Endodermal cell (in vitro differentiated cells): Measurements from ENCODE around the gene ARHGEF6. TPM values are rescaled to one million over a fixed set of nuclear protein-coding genes. Genes with fewer than 3 reads are reported as not detected.

Source experiments
- DNase-seq: peaks from one replicate; pipeline ENCODE4 v3.0.0-alpha.2; 2017
- H3K27ac ChIP-seq: 2 replicates; pipeline ENCODE4 v1.5.1; 2013; ENCODE audit warnings: mild to moderate bottlenecking, low read depth, low read length, moderate library complexity
- H3K27me3 ChIP-seq: 2 replicates; pipeline ENCODE4 v1.6.1; 2013; ENCODE audit warnings: mild to moderate bottlenecking, low read length, moderate library complexity; ENCODE audit not compliant: insufficient read depth, control insufficient read depth, poor library complexity, severe bottlenecking
- H3K36me3 ChIP-seq: 2 replicates; pipeline ENCODE4 v1.7.0; 2013; ENCODE audit warnings: mild to moderate bottlenecking, low read length, moderate library complexity; ENCODE audit not compliant: control insufficient read depth, insufficient read depth
- H3K4me1 ChIP-seq: one replicate; pipeline ENCODE4 v1.7.0; 2013; ENCODE audit warnings: low read length; ENCODE audit not compliant: control insufficient read depth, insufficient read depth
- H3K4me3 ChIP-seq: 2 replicates; pipeline ENCODE4 v1.5.1; 2013; ENCODE audit warnings: mild to moderate bottlenecking, low read length, moderate library complexity
- H3K9ac ChIP-seq: 2 replicates; pipeline ENCODE4 v1.6.1; 2013; ENCODE audit warnings: mild to moderate bottlenecking, low read length, moderate library complexity; ENCODE audit not compliant: poor library complexity, severe bottlenecking; ENCODE audit errors: extremely low read depth
- H3K9me3 ChIP-seq: 2 replicates; pipeline ENCODE4 v1.6.1; 2013; ENCODE audit warnings: mild to moderate bottlenecking, low read length, moderate library complexity; ENCODE audit not compliant: control insufficient read depth
- H3K27ac Mint-ChIP-seq: 2 replicates; pipeline ENCODE4 v1.8.0; 2020; ENCODE audit warnings: mixed read lengths
- H3K27me3 Mint-ChIP-seq: 2 replicates; pipeline ENCODE4 v1.8.0; 2021; ENCODE audit warnings: mild to moderate bottlenecking, mixed read lengths; ENCODE audit not compliant: insufficient read depth
- H3K36me3 Mint-ChIP-seq: 2 replicates; pipeline ENCODE4 v1.8.0; 2020; ENCODE audit warnings: low read depth, mixed read lengths
- H3K4me1 Mint-ChIP-seq: 2 replicates; pipeline ENCODE4 v1.8.0; 2020; ENCODE audit warnings: mixed read lengths
- H3K4me3 Mint-ChIP-seq: 2 replicates; pipeline ENCODE4 v1.8.0; 2020; ENCODE audit warnings: mild to moderate bottlenecking, moderate library complexity, mixed read lengths
- H3K9me3 Mint-ChIP-seq: 2 replicates; pipeline ENCODE4 v1.8.0; 2020; ENCODE audit warnings: mild to moderate bottlenecking, mixed read lengths
- CTCF ChIP-seq: fragments of 200-600 bp; sonication (generic); conservative IDR thresholded peaks from 2 replicates; pipeline ENCODE4 v1.5.0; 2021; ENCODE audit warnings: antibody characterized with exemption, mild to moderate bottlenecking
- WGBS, 2 experiments: methylation state at CpG; one replicate each; pipeline versions ENCODE4 v1.1.5 to v1.1.7; 2013; ENCODE audit warnings: missing lambda C conversion rate in 2 of 2, mixed read lengths in 1 of 2; ENCODE audit not compliant: insufficient coverage in 1 of 2, insufficient read length in 1 of 2; 5-methylcytosine and 5-hydroxymethylcytosine counted together
- total RNA-seq, 2 donors: library from RNA; stranded (reverse); fragmentation: NEBNext Ultra II Directional in 1 of 2; extraction: Animal tissue kit (Norgen Biotek cat#: 25700) in 1 of 2; gene quantifications; 2 replicates in 1 of 2; 3 replicates in 1 of 2; pipeline ENCODE4 v1.2.1, GENCODE V29; 2021

The ARHGEF6 gene
- total RNA-seq, 2 donors from 2014 or later: 1.8 to 2.7 TPM

DNA sequence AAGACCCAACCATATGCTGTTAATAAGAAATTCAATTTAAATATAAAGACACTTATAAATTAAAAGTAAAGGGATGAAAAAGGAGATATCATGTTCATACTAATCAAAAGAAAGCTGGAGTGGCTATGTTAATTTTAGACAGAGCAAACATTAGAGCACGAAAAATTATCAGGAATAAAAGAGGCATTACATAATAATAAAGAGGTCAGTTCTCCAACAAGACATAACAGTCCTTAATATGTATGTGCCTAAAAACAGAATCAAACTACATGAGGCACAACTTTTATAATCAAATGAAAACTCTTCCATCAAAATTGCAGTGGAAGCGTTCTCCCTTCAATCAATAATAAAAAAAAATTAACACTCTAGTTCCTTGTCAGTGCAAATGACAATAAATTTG, 62.6 kb downstream of the ARHGEF6 start:
- Mint-ChIP-seq H3K27ac (no peak overlapping the region), H3K4me1 (no peaks in the 10 kb centered on the region), H3K4me3 (no peak overlapping the region), H3K36me3 (no peaks in the 10 kb centered on the region), H3K9me3 (peaks cover 48% of the 10 kb centered on the region), H3K27me3 (no peaks in the 10 kb centered on the region)
- Histone ChIP-seq H3K9ac (no peak overlapping the region), H3K9me3 (no peaks in the 10 kb centered on the region), H3K36me3 (no peaks in the 10 kb centered on the region), H3K4me3 (no peak overlapping the region), H3K27me3 (no peaks in the 10 kb centered on the region), H3K27ac (no peak overlapping the region), H3K4me1 (no peaks in the 10 kb centered on the region)
- no peak for TF ChIP-seq CTCF
- no peak for DNase-seq
- 90% methylated on average over 2 of the region's 2 CpGs; no CpG with 5 or more reads in 1 of the 2 experiments for WGBS, 2 experiments

DNA sequence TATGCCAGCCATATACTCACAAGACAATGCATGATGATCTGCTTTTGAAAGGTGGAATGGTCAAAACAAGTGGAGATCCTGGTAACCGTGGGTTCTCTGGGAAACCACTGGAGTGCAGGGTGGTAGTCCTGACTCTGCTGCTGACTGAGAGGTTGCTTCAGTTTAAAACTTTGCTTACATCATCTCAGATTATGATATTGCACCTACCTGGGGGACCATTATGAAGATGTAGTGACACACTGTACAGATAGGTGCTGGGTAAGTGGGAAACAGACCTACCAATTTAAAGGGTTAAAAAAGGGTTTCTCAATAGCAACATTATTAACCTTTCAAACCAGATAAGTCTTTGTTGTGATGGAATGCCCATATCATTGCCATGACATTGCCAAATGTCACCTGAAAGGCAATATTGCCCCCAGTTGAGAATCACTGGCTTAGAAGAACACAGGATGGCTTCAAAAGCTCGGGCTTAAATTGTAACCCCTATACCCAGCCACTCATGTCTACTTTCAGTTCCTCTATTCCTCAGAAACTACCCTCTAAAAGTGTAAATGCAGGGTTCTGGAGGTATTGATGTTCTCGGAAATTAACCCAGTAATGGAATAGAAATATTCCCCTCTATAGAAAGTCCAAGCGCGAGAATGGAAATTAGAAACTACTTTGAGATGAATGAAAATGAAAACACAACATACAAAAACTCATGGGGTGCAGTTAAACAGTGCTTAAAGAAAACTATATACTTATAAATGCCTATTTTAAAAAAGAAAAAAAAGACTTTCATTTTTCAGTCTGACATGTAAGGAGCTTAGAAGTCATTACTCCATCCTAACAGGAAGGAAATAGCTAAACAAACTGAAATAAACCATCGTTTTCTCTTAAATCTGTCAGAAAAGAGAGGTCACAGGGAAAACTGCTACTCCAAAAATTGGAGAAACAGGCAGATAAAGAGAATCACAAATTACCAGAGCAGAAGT, 65.8 kb downstream of the ARHGEF6 start:
- no peaks in the 10 kb centered on the region for H3K27me3 Mint-ChIP-seq
- no peak overlapping the region for H3K27ac Mint-ChIP-seq
- no peak for DNase-seq
- TF ChIP-seq CTCF: no peak
- H3K4me1 Mint-ChIP-seq: peaks cover 5% of the 10 kb centered on the region
- no peak overlapping the region for H3K4me3 ChIP-seq
- no peaks in the 10 kb centered on the region for H3K27me3 ChIP-seq
- H3K4me1 ChIP-seq: no peaks in the 10 kb centered on the region
- H3K9me3 ChIP-seq: no peaks in the 10 kb centered on the region
- H3K36me3 Mint-ChIP-seq: no peaks in the 10 kb centered on the region
- H3K27ac ChIP-seq: no peak overlapping the region
- WGBS, 2 experiments: 87 to 100% methylated on average over 1 to 3 of the region's 6 CpGs
- no peak overlapping the region for H3K9ac ChIP-seq
- no peaks in the 10 kb centered on the region for H3K36me3 ChIP-seq
- H3K9me3 Mint-ChIP-seq: peaks cover 30% of the 10 kb centered on the region
- H3K4me3 Mint-ChIP-seq: no peak overlapping the region

- no peaks in the 10 kb centered on the region for H3K27me3 ChIP-seq
- H3K4me1 Mint-ChIP-seq: peaks cover 5% of the 10 kb centered on the region
- H3K27me3 Mint-ChIP-seq: no peaks in the 10 kb centered on the region
- H3K27ac ChIP-seq: no peak overlapping the region
- H3K9me3 ChIP-seq: no peaks in the 10 kb centered on the region
- no peak overlapping the region for H3K4me3 ChIP-seq
- no peak overlapping the region for H3K27ac Mint-ChIP-seq
- peaks cover 30% of the 10 kb centered on the region for H3K9me3 Mint-ChIP-seq
- no peak for TF ChIP-seq CTCF
- no peak for DNase-seq
- H3K9ac ChIP-seq: no peak overlapping the region
- H3K36me3 ChIP-seq: no peaks in the 10 kb centered on the region
- H3K4me3 Mint-ChIP-seq: no peak overlapping the region
- H3K36me3 Mint-ChIP-seq: no peaks in the 10 kb centered on the region
- H3K4me1 ChIP-seq: no peaks in the 10 kb centered on the region
Measured at GRCh38 chrX:136712650-136713310, 68.0 kb downstream of the ARHGEF6 start.
